AG04450 (cell line): ENCODE measurements around the gene GOLGA6A. TPM values are rescaled to one million over a fixed set of nuclear protein-coding genes. Genes with fewer than 3 reads are reported as not detected.
"Not testable (repeated sequence)": the region's sequence is repeated elsewhere in the genome, so short reads cannot be mapped to it uniquely, and the experiment has no call there.

Source experiments
- CTCF ChIA-PET: fragments of 300-600, 350-600 bp; formaldehyde crosslinking; extraction: SDS; loops from one replicate; lab custom pipeline; 2022; ENCODE audit warnings: antibody characterized with exemption, inconsistent platforms; lab: Charles Lee
- POLR2A ChIA-PET: fragments of 350-600 bp; formaldehyde crosslinking; extraction: SDS; loops from one replicate; lab custom pipeline; 2021; ENCODE audit warnings: antibody characterized with exemption, inconsistent platforms; lab: Yijun Ruan, JAX
- DNase-seq: peaks from one replicate; pipeline ENCODE4 v3.0.0-alpha.2; 2011; ENCODE audit warnings: low read depth, low spot score
- H3K27ac ChIP-seq: one replicate; pipeline ENCODE4 v1.5.1; 2012; ENCODE audit warnings: low read depth, low read length, control low read depth
- H3K27me3 ChIP-seq: one replicate; pipeline ENCODE4 v1.6.0; 2012; ENCODE audit warnings: low read length; ENCODE audit not compliant: control insufficient read depth, insufficient read depth
- H3K4me3 ChIP-seq: 2 replicates; pipeline ENCODE4 v1.5.1; 2011; ENCODE audit warnings: mild to moderate bottlenecking, low read depth, low read length, control low read depth
- H3K9me3 ChIP-seq: 2 replicates; pipeline ENCODE4 v1.5.1; 2012; ENCODE audit warnings: low read length; ENCODE audit not compliant: control insufficient read depth, insufficient read depth
- polyA plus RNA-seq: library from polyadenylated mRNA; depleted of rRNA; stranded (reverse); fragments of >200 nt; gene quantifications from 2 replicates; pipeline ENCODE4 v1.2.3, GENCODE V29; 2011
- TF ChIP-seq, protein P1 (sequence below): IDR thresholded peaks from 2 replicates; pipeline ENCODE4 v1.5.1; 2011; ENCODE audit warnings: low read depth, low read length, control low read depth, inconsistent platforms

Gene GOLGA6A
- polyA plus RNA-seq, 1 experiment = not detected

DNA sequence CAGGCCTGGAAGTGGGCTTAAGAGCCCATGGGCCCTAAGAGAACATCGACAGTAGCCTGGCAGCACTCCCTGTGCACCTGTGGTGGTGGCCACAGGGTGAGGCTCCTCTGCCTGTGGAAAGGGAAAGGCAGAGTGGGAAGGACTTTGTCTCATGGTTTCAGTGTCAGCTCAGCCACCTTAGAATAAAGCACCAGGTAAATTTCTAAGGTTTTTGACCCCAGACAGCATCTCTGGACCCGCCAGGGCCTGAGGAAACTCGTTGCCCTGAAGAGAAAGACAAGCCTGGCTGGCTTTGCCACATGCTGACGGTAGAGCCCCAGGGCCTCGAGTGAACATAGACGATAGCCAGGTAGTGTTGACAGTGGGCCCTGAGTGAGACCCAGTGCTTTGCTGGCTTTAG lies 22.1 kb downstream of the GOLGA6A start:
- peaks cover 22% of the 10 kb centered on the region for H3K27me3 ChIP-seq
- DNase-seq = no peak
- POLR2A ChIA-PET = no interaction called here
- TF ChIP-seq, protein P1, sequence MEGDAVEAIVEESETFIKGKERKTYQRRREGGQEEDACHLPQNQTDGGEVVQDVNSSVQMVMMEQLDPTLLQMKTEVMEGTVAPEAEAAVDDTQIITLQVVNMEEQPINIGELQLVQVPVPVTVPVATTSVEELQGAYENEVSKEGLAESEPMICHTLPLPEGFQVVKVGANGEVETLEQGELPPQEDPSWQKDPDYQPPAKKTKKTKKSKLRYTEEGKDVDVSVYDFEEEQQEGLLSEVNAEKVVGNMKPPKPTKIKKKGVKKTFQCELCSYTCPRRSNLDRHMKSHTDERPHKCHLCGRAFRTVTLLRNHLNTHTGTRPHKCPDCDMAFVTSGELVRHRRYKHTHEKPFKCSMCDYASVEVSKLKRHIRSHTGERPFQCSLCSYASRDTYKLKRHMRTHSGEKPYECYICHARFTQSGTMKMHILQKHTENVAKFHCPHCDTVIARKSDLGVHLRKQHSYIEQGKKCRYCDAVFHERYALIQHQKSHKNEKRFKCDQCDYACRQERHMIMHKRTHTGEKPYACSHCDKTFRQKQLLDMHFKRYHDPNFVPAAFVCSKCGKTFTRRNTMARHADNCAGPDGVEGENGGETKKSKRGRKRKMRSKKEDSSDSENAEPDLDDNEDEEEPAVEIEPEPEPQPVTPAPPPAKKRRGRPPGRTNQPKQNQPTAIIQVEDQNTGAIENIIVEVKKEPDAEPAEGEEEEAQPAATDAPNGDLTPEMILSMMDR = no peak
- H3K27ac ChIP-seq = no peak overlapping the region
- no peak overlapping the region for H3K4me3 ChIP-seq
- CTCF ChIA-PET = no interaction called here
- H3K9me3 ChIP-seq = peaks cover 2% of the 10 kb centered on the region; the same call in 1 of the 2 replicates

- H3K4me3 ChIP-seq, H3K27ac ChIP-seq, H3K9me3 ChIP-seq, DNase-seq, POLR2A ChIA-PET: not testable (repeated sequence)
- CTCF ChIA-PET = interaction anchor here (0.6 kb wide), 1 partner anchor 69 kb away, joined by 15 read pairs; no protein-coding TSS in a partner anchor
- peaks cover 19% of the 10 kb centered on the region for H3K27me3 ChIP-seq
These were observed 23.1 kb downstream of the GOLGA6A start for GRCh38 chr15:74059050-74059833.

DNA sequence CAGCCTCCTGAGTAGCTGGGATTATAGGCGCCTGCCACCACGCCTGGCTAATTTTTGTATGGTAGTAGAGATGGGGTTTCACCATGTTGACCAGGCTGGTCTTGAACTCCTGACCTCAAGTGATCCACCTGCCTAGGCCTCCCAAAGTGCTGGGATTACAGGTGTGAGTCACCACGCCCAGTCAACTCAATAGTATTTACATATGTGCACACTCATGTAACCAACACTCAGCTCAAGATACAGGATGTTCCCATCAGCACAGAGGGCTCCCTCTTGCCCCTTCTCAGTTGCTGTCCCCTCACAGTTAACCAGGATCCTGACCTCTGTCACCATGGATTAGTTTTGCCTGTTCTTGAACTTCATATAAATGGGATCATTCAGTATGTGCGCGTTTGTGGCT lies 26.0 kb downstream of the GOLGA6A start:
- H3K9me3 ChIP-seq, DNase-seq, H3K4me3 ChIP-seq, POLR2A ChIA-PET, H3K27ac ChIP-seq: not testable (repeated sequence)
- H3K27me3 ChIP-seq = peaks cover 15% of the 10 kb centered on the region
- CTCF ChIA-PET = interaction anchor here (0.9 to 3.9 kb wide), 4 partner anchors 71 to 265 kb away, joined by 3 to 69 read pairs (median 6); no protein-coding TSS in a partner anchor

DNA sequence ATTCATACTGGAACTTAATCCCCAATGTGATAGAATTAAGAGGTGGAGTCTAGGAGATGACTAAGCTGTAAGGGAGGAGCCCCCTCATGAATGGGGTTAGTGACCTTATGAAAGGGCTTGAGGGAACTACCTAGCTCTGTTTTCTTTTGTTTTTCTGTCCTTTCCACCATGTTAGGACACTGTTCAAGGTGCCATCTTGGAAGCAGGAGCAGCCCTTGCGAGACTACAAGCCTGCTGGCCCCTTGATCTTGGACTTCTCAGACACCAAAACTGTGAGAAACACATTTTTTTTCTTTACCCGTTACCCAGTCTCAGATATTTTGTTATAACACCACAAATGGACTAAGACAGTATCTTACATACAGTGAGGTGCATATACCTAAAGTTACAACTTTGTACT lies 26.5 kb downstream of the GOLGA6A start:
- POLR2A ChIA-PET = no interaction called here

DNA sequence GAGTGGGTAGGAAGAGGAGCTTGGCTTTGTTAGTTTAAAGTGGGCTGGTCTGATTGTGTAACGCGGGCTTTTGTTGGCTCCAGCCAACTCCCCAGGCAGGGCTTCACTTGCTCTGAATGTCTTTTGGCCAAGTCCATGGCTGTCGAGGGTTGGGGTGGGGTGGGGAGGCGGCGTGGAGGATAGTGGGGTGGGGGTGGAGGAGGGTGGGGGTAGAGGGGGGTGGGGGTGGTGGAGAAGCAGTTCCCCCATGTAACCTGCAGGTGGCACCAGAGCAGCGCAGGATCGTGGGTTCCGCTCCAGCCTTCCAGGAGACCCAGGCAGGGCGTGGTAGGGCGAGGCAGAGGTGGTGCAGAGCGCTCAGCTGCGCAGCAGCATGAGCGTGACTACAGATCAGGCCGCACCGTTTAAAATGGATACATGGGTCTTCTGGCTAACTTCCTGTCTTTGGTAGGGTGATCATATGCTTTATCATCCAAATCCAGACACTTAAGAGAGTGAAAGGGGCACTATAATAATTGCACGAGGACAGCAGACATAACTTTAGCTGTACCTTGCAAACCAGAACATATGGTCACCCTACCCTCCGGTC lies 28.3 kb downstream of the GOLGA6A start:
- TF ChIP-seq, protein P1 = peak; percentile 67
- DNase-seq = peak; percentile 20
- POLR2A ChIA-PET = no interaction called here

More for the DNA sequence above, 26.5 kb downstream of the GOLGA6A start:
- Histone ChIP-seq H3K27ac (no peak overlapping the region), H3K27me3 (peaks cover 15% of the 10 kb centered on the region), H3K9me3 (peaks cover 2% of the 10 kb centered on the region; the same call in 1 of the 2 replicates), H3K4me3 (no peak overlapping the region)
- TF ChIP-seq, protein P1 = no peak
- CTCF ChIA-PET = interaction anchor here (0.5 to 3.9 kb wide), 7 partner anchors 9 to 363 kb away, joined by 3 to 69 read pairs (median 4); no protein-coding TSS in a partner anchor
- DNase-seq = no peak

More for the DNA sequence above, 28.3 kb downstream of the GOLGA6A start:
- Histone ChIP-seq H3K4me3 (no peak overlapping the region), H3K9me3 (peaks cover 2% of the 10 kb centered on the region; the same call in 1 of the 2 replicates), H3K27me3 (peaks cover 6% of the 10 kb centered on the region), H3K27ac (no peak overlapping the region)
- CTCF ChIA-PET = interaction anchor here (0.6 to 8.2 kb wide), 26 partner anchors 9 to 871 kb away, joined by 3 to 101 read pairs (median 4); partner anchors contain the start of gene PML
